GM12864 (cell line): ENCODE data around the gene MRGPRX1.
"Not testable (repeated sequence)": the region's sequence is repeated elsewhere in the genome, so short reads cannot be mapped to it uniquely, and the experiment has no call there.

Source experiments
- DNase-seq: peaks from one replicate; pipeline ENCODE4 v3.0.0-alpha.2; 2011; ENCODE audit warnings: low read depth
- H3K4me3 ChIP-seq: 2 replicates; pipeline ENCODE4 v1.5.1; 2011; ENCODE audit warnings: mild to moderate bottlenecking, low read depth, low read length, control low read depth
- CTCF ChIP-seq: IDR thresholded peaks from 2 replicates; pipeline ENCODE4 v1.5.1; 2011; ENCODE audit warnings: low read depth, mild to moderate bottlenecking, moderate library complexity, low read length, control low read depth, inconsistent platforms; ENCODE audit errors: missing control alignments

MRGPRX1 gene

DNA sequence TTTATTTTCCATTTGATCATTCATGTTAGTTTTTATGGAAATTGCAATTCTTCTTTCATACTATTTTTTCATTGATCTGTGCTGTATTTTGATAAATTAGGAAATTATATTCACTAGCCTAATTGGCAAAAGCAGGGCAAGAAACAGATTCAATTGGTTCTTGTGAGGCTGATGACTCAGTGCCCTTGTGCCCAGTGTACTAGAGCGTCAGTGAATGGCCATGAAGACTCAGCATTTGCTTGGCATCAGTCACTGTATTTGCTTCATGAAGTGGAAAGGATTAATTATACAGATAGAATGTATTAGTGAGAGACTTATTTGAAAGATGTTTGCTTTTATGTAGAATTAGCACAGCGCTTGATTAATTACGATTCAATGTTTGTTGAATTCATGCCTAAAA, 31.8 kb downstream of the MRGPRX1 start:
- no peak overlapping the region for H3K4me3 ChIP-seq
- TF ChIP-seq CTCF: no peak
- DNase-seq: no peak

GRCh38 chr11:18900637-18901036, 38.6 kb downstream of the MRGPRX1 start:
- H3K4me3 ChIP-seq, DNase-seq: not testable (repeated sequence)

DNA sequence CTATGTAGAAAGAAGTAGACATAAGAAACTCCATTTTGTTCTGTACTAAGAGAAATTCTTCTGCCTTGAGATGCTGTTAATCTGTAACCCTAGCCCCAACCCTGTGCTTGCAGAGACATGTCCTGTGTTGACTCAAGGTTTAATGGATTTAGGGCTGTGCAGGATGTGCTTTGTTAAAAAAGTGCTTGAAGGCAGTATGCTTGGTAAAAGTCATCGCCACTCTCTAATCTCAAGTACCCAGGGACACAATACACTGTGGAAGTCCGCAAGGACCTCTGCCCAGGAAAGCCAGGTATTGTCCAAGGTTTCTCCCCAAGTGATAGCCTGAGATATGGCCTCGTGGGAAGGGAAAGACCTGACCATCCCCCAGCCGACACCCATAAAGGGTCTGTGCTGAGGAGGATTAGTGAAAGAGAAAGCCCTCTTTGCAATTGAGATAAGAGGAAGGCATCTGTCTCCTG, 39.0 kb downstream of the MRGPRX1 start:
- not testable (repeated sequence) for DNase-seq, H3K4me3 ChIP-seq

- H3K4me3 ChIP-seq, DNase-seq: not testable (repeated sequence)
Measured at GRCh38 chr11:18891712-18892111, 47.5 kb downstream of the MRGPRX1 start.

DNA sequence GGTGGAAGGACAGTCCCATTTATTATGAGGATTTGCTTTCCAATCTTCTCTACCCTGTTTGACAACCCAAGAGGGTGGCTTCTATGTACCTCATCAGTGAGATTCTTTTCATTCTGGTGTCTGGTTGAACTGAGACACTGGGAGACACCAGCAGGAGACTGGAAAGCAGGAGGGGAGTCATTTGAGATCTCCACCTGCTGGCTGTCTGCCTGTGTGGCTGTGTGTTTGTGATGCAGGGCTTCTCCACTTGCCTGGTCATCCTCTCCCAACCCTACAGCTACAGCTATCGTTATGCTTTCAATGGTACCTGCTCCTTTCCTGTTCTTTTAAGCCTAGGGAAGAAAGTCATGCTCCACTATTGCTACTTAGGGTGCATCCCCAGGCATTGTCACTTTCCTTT, 48.6 kb downstream of the MRGPRX1 start:
- no peak overlapping the region for H3K4me3 ChIP-seq
- no peak for TF ChIP-seq CTCF
- no peak for DNase-seq
